ENCODE data around the gene SUCLA2.

GRCh38 chr13:47932950-47933923, 67.8 kb downstream of the SUCLA2 start:
- TF ChIP-seq CTCF (IDR thresholded peaks at IDR 0.05; ENCODE audit: extremely low read depth in 1 of 2, insufficient read depth in 1 of 2, low read depth in 1 of 2, low read length in 2 of 2) (no peak), GATA2 (IDR thresholded peaks at IDR 0.05; ENCODE audit: insufficient read depth, insufficient read length, low read depth, low read length) (no peak), EZH2 (IDR thresholded peaks at IDR 0.05; ENCODE audit: borderline replicate concordance, low read depth, low read length, severe bottlenecking) (no peak), POLR2A (IDR thresholded peaks at IDR 0.05; ENCODE audit: low read depth, low read length) (no peak), POLR2AphosphoS5 (IDR thresholded peaks at IDR 0.05; ENCODE audit: insufficient read depth, low read depth, low read length) (no peak), MAX (IDR thresholded peaks at IDR 0.05; ENCODE audit: insufficient read depth, insufficient read length) (no peak), MYC (IDR thresholded peaks at IDR 0.05; ENCODE audit: low read depth, low read length) (no peak)

Data from endothelial cell of umbilical vein (primary cell).